IPS-18c (cell line): ENCODE measurements around the gene ADCK1.

Experiments
- H3K4me3 ChIP-seq: 2 replicates; pipeline ENCODE4 v1.7.0; 2013; ENCODE audit warnings: low read depth, mild to moderate bottlenecking, low read length, moderate library complexity; ENCODE audit not compliant: insufficient read depth
- H3K9me3 ChIP-seq: one replicate; pipeline ENCODE4 v1.6.1; 2013; ENCODE audit warnings: mild to moderate bottlenecking, low read length, moderate library complexity; ENCODE audit not compliant: control insufficient read depth, insufficient read depth

The ADCK1 gene

DNA sequence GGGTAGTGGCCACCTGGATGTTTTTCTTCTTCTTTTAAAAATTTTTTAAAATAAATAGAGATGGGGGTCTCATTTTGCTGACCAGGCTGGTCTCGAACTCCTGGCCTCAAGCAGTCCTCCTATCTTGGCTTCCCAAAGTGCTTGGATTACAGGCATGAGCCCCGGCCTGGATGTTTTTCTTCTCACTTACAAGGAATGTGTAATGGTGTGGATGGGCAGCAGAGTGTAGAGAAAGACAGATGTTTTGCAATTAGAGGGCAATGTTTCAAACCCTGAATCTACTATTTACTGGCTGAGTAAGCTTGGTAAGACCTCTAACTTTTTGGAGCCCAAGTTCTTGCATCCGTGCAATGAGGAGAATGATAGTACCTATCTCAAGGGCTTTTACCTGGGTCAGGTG, 48.1 kb downstream of the ADCK1 start:
- no peaks in the 10 kb centered on the region for H3K9me3 ChIP-seq
- no peak overlapping the region for H3K4me3 ChIP-seq

DNA sequence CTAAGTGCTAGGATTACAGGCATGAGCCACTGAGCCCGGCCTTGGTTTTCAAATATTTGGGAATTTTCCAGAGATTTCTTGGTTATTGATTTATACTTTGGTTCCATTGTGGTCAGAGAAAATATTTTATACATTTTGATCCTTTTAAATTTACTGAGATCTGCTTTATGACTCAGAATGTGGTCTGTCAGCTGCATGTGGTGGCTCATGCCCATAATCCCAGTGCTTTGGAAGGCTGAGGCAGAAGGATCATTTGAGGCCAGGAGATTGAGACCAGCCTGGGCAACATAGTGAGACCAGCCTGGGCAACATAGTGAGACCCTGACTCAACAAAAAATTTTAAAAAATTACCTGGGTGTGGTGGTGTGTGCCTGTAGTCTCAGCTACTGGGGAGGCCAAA, 49.8 kb downstream of the ADCK1 start:
- Histone ChIP-seq H3K4me3 (no peak overlapping the region), H3K9me3 (no peaks in the 10 kb centered on the region)

DNA sequence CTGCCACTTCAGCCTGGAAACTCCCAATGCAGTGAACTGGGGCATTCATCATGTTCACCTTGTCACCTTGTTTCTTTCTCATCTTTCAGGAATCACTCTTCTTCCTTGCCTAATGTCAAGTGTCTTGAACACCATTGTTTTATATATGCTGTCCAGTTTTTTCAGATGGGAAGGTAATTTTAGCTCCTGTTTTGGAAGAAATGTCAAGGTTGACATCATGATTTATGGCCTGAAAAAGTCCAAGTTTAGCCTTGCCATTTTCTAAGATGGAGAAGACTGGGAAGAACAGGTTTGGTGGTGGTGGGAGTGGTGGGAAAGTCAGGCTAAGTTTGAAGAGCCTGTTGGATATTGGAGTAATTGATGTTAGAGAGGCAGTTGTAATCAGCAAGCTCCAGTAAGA, 54.0 kb downstream of the ADCK1 start:
- H3K4me3 ChIP-seq: no peak overlapping the region

DNA sequence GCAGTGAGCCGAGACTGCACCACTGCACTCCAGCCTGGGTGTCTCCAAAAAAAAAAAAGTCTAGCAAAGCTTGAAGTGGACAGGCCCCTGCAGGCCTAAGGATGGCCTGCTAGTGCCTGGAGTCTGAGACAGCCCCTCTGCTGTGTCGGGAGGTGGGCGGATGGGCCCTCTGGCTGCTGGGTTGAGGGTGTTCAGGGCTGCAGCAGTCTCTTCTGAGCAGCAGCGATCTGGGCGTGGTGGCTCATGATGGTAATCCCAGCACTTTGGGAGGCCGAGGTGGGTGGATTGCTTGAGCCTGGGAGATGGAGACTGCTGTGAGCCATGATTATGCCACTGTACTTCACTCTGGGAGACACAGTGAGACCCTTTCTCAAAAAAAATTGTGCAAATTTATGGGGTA, 57.0 kb downstream of the ADCK1 start:
- H3K9me3 ChIP-seq: no peaks in the 10 kb centered on the region

More for the DNA sequence above, 54.0 kb downstream of the ADCK1 start:
- no peaks in the 10 kb centered on the region for H3K9me3 ChIP-seq

DNA sequence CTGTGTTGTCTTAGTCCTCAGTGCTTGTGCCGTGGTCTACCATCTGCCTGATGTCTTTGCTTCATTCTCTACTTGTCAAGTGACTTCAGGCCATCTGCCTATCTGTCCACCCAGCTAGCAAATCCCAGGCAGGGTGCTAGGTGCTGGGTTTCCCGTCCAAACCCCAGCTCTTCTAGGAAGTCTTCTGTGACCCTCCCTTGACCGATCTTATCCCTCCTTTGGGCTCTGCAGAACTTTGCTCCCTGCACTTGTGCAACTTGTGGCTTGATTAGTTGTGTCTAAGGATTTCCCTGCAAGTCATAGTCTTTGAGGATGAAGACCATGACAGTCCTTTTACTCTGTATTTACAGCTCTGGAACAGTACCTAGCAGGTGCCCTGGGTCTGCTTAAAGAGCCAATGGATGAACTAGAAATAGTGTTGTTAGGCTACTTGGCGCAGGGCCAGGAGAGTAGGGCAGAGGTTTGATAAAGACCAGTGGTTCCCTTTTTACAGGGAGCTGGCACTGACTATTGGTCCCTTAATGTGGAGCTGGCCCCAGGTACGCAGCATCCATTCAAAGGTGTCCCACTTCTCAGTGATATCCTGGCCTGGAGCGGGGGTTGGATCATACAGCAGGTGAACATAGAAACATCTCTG, 60.1 kb downstream of the ADCK1 start:
- Histone ChIP-seq H3K9me3 (no peaks in the 10 kb centered on the region), H3K4me3 (no peak overlapping the region)

More for the DNA sequence above, 57.0 kb downstream of the ADCK1 start:
- H3K4me3 ChIP-seq: no peak overlapping the region

DNA sequence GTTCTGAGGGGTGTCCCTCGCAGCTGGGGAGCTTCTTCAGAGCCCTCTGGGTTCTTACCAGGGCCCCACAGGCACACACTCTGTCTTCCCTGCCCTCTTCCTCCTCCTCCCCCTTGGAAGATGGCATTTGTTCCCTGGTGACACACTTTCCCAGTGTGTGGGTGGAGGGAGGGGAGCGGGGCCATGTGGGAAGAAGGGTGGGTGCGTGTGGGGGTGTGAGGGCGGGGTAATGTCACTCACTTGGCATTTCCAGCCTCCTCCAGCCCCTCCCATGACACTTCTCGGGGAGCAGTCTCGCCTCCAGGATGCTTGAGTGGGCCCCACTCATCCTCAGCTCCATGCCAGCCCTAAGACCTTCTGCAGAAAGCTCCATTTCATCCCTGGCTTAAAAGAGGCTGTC, 61.3 kb downstream of the ADCK1 start:
- Histone ChIP-seq H3K9me3 (no peaks in the 10 kb centered on the region), H3K4me3 (no peak overlapping the region)

DNA sequence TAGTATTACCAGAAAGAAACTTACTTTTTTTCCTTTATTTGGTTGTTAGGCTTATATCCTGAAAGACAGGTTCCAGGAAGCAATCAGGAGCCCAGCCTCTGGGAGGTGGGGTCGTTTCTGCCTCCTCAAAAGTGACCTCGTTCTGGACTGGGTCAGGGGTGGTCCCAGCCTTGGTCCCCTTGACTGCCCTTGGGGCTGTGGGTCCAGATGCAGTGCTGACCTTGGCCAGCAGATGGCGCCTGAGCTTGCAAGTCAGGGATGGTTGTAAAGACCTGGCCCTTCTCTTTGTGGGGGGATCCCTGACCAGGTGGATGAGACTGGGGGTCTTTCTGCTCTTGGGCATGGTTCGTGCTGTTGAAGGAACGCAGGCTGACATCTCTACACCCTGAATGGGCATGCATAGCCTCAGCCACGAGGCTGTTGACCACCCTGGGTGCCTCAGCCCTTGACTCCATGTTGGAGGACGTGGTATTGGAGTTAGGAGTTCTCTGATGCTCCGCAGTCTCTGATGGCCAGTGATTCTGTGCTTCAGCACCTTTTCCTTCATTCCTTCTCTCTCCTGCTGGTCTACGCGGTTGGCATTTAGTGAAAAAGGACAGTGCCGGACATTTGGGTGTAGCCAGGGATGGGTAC, 62.4 kb downstream of the ADCK1 start:
- Histone ChIP-seq H3K4me3 (no peak overlapping the region), H3K9me3 (no peaks in the 10 kb centered on the region)

DNA sequence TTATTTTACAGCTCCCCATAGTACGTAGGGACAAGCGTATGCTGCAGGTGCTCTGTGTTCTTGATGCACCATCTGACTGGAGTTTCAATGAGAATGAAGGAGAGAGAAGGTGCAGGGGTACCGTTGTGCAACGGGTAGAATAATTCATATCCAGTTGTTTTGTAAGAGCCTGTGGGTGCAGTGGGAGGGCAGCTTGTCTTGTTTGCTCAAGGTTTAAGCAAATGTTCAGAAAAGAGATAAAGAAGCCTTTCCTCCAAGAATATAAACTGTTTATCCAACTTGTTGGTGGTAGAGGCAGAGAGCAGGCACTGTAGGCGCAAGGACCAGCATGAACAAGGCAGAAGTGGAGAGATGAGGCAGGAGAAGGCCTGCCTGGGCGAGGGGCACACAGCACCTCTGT, 64.2 kb downstream of the ADCK1 start:
- no peaks in the 10 kb centered on the region for H3K9me3 ChIP-seq
- H3K4me3 ChIP-seq: no peak overlapping the region

DNA sequence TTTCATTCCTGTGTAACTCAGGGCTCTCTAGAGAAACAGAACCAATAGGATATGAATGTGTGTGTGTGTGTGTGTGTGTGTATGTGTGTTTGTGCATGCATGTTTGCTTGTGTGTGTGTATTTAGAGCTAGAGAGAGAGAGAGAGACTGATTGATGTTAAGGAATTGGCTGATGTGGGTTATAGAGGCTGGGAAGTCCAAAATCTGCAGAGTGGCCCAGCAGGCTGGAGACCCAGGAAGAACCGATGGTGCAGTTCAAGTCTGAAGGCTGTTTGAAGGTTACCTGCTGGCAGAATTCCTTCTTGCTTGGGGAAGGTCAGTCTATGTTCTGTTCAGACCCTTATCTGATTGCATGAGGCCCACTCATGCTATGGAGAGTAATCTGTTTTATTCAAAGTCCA, 64.7 kb downstream of the ADCK1 start:
- Histone ChIP-seq H3K9me3 (no peaks in the 10 kb centered on the region), H3K4me3 (no peak overlapping the region)

DNA sequence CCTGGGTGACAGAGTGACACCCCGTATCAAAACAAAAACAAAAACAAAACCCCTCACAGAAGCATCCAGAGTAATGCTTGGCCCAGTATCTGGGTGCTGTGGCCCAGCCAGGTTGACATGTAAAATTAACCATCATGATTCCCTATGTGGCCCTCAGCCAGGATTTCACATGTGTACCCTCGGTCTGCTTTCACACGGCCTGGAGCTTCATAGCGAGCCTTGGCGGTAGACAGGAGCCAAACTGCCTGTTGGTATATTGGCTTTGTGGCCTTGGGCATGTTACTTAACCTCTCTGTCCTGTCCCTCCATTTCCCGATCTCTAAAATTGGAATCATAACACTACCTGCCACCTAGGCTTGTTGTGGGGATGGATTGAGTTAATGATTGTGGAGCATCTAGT, 65.5 kb downstream of the ADCK1 start:
- Histone ChIP-seq H3K9me3 (no peaks in the 10 kb centered on the region), H3K4me3 (no peak overlapping the region)

DNA sequence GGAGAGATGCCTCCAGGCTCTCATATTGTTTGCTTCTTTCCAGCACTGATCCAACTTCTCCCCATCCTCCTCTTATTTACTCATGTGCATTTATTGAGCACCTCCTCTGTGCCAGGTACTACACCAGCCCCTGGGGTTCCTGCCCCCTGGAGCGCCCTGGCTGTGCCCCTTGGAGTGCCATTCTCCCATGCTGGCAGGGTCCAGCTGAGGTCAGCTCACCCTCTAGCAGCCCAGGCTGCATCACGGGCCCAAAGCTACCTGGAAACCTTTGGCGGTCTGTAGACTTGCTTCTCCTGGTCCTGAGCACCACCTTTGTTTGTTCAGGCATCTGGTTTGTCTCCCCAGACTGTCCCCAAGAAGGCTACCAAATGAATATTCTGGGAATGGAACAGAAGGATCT, 67.0 kb downstream of the ADCK1 start:
- H3K4me3 ChIP-seq: no peak overlapping the region
- no peaks in the 10 kb centered on the region for H3K9me3 ChIP-seq

DNA sequence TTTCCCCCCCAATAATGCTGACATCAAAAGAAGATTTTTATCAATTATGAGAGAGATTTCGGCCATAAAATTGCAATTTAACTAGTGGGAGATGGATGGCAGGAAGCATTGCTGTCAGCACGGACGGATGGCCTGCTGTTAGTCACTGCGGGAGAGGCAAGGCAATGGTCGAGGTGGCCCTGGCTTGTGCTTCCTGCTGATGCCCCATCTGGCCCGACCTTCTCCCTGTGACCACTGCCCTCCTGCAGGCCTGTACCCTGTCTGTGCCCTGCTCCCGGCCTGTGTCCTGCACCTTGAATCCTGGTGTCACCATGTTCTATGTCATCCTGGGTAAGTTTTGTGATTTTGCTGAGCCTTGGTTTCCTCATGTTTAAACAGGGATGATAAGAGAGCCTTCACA, 67.6 kb downstream of the ADCK1 start:
- Histone ChIP-seq H3K4me3 (no peak overlapping the region), H3K9me3 (no peaks in the 10 kb centered on the region)

DNA sequence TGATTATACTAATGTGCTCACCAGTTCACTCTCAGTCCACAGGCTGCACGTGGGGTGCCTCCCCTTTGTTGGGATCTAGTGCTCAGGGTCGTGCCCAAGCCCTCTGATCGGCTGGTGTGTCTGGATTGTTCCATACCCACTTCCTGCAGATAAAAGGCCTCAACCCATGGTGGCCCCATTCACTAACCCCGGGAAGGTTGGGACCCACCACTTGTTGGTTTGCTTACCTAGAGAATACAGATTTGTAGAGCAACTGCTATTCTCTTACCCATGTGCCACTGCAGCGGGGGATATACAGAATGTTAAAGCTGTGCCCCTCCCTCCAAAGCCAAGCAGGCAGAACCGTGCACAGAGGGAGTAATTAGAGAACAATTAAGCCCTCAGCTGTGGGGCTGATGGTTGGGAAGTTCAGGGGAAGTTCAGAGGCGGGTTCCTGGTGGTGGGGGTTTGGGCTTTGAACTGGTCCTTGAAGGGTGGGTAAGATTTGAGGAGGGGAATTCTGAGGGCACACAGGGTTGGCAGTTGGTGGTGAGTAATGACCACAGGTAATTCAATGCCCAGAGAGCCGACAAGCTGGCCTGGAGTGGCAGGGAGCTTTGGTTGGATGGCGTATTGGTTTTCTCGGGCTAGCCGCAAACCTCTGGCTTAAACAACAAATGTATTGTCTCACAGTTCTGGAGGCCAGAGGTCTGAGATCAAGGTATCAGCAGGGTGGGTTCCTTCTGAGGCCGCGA, 68.8 kb downstream of the ADCK1 start:
- H3K9me3 ChIP-seq: no peaks in the 10 kb centered on the region
- H3K4me3 ChIP-seq: no peak overlapping the region

DNA sequence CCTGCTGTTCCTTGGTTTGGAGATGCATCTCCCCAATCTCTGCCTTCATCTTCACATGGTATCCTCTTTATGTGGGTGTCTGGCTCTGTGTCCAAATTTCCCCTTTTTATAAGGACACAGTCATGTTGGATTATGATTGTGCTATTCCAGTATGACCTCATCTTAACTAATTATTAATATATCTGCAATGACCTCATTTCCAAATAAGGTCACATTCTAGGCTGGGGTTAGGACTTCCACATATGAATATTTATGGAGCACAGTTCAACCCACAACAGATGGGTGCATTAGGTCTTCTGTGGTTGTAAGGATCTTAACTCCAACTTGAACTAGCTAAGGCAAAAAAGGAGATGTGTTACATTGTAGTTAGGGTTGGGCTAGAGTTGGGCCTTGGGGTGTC, 69.4 kb downstream of the ADCK1 start:
- H3K4me3 ChIP-seq: no peak overlapping the region
- H3K9me3 ChIP-seq: no peaks in the 10 kb centered on the region

DNA sequence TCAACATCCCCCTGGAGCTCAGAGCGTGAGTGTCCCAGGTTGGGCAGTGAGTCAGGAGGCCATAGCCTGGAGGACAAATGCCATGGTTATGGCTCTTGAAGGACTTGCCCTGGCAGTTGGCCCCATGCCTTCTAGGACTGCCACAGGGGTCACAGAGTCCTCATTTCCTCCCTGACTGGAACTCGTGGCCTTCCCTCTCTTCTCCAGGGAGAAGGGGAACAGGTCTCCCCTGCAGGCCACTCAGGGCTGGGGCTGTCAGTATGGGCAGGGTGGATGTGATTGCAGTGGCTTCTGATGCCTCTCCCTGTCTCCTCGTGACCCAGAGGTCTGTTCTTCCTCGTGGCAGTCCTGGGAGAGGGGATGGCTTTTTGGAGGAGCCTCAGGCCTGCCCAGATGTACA, 70.7 kb downstream of the ADCK1 start:
- Histone ChIP-seq H3K9me3 (no peaks in the 10 kb centered on the region), H3K4me3 (no peak overlapping the region)

DNA sequence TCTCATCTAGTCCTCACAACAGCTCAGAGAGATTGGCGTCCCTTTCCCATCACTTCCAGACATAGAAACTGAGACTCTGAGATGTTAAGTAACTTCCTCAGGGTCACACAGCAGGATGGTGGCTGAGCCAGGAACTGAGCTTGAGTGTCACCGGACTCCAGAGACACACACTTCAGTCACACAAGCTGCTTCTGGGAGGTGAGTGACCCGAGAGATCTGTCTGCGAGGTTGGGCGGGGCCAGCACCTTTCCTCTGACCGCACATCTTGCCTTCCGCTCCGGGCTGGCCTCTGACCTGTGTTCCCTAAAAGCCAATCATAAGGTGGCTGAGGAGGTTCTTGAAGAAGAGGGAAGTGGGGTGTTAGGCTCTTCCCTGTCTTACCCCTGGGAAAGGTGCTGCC, 72.2 kb downstream of the ADCK1 start:
- no peak overlapping the region for H3K4me3 ChIP-seq
- H3K9me3 ChIP-seq: no peaks in the 10 kb centered on the region

DNA sequence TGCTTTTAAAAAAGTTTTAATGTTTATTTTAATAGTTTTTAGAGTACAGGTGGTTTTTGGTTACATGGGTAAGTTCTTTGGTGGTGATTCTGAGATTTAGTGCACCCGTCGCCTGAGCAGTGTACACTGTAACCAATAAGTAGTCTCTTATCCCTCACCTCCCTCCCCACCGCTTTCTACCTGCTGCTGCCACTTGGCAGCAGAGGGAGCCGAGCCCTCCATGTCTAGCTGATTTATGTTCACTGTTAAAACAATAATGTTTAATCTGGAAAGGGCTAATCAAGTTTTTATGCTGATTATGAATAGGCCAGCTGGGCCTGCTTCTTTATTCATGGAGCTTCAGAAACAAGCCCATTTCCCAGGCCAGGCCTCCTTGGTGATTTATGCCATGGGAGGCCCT, 73.1 kb downstream of the ADCK1 start:
- Histone ChIP-seq H3K4me3 (no peak overlapping the region), H3K9me3 (no peaks in the 10 kb centered on the region)

DNA sequence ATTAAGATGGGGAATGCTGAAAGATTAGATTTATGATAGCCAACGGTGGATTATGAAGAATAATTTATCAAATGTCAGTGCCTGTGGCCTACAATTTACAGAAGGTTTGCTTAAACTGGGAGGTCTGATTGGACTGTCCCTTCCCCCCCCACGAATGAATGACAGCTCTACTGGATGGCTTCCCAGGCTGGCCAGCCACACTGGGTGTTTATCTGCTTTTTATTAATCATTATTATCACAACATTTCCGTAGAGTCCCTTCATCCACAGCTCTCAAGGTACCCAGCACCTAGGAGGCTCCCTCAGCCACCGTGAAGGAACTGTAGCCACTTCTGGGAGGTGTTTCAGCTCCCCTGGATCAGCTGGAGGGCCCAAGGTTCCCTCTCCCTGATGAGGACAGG, 78.9 kb downstream of the ADCK1 start:
- H3K9me3 ChIP-seq: no peaks in the 10 kb centered on the region

More for the DNA sequence above, 78.9 kb downstream of the ADCK1 start:
- H3K4me3 ChIP-seq: no peak overlapping the region
